K562 (cell line): Measurements from ENCODE around the gene PCDHGA5. TPM values are rescaled to one million over a fixed set of nuclear protein-coding genes. Genes with fewer than 3 reads are reported as not detected.

ENCODE experiments used
- ATAC-seq: fragments of 200-7000 bp; cut with Tn5 transposase; 3 replicates; pipeline ENCODE4 v1.9.1; 2020; ENCODE audit warnings: moderate library complexity
- BruUV-seq: library from RNA; stranded (reverse); fragments of 400-500 nt; replicated peaks from 2 replicates; lab custom pipeline; 2021; lab: Mats Ljungman, UMichigan
- CTCF ChIA-PET: fragments of 300-600 bp; formaldehyde crosslinking; extraction: SDS; loops from one replicate; lab custom pipeline; 2021; ENCODE audit warnings: low intra/inter-chr PET ratio; lab: Yijun Ruan, JAX
- POLR2A ChIA-PET: fragments of 300-600, 350-650 bp; sonication (Branson Sonifier 250); formaldehyde crosslinking; extraction: SDS; loops from one replicate; lab custom pipeline; 2021; ENCODE audit warnings: antibody characterized with exemption, inconsistent platforms; lab: Yijun Ruan, JAX
- DNase-seq, 4 experiments: peaks; one replicate each; pipeline versions ENCODE4 v3.0.0 to v3.0.0-alpha.2; 2011 to 2018; ENCODE audit warnings: low spot score in 3 of 4, mixed read lengths in 3 of 4; ENCODE audit errors: extremely low read depth in 1 of 4
- FAIRE-seq: peaks from 2 replicates; lab custom pipeline; 2011; peaks lifted over from hg19 to GRCh38; lab: Jason Lieb, UNC
- H2AFZ ChIP-seq: 2 replicates; pipeline ENCODE4 v1.6.0; 2011; ENCODE audit warnings: low read depth, low read length, control low read depth, inconsistent platforms
- H3K27ac ChIP-seq: fragments of 200-600 bp; 3 replicates; pipeline ENCODE4 v1.8.0; 2011; ENCODE audit warnings: low read depth, mild to moderate bottlenecking, control low read depth, inconsistent platforms, low read length, moderate library complexity, mixed read lengths; ENCODE audit errors: extremely low read depth
- H3K27me3 ChIP-seq, 2 experiments: fragments of 300-600 bp in 1 of 2; 2 replicates in 1 of 2; 3 replicates in 1 of 2; pipeline versions ENCODE4 v1.6.0 to v1.8.0; 2011; ENCODE audit warnings: inconsistent platforms in 2 of 2, low read length in 2 of 2, mild to moderate bottlenecking in 1 of 2, mixed read lengths in 1 of 2, moderate library complexity in 1 of 2; ENCODE audit not compliant: control insufficient read depth in 2 of 2, insufficient read depth in 2 of 2
- H3K36me3 ChIP-seq: fragments of 300-600 bp; 3 replicates; pipeline ENCODE4 v1.8.0; 2011; ENCODE audit warnings: mild to moderate bottlenecking, low read length, inconsistent platforms; ENCODE audit not compliant: control insufficient read depth, insufficient read depth
- H3K4me1 ChIP-seq, 2 experiments: fragments of 200-600 bp in 1 of 2; replicated peaks in 1 of 2; 2 replicates in 1 of 2; 3 replicates in 1 of 2; pipeline versions ENCODE4 v1.5.1 to v1.8.0; 2011; ENCODE audit warnings: inconsistent platforms in 2 of 2, low read length in 2 of 2, mild to moderate bottlenecking in 1 of 2, mixed read lengths in 1 of 2, moderate library complexity in 1 of 2; ENCODE audit not compliant: control insufficient read depth in 2 of 2, insufficient read depth in 2 of 2
- H3K4me2 ChIP-seq: 2 replicates; pipeline ENCODE4 v1.6.1; 2011; ENCODE audit warnings: low read length, control low read depth, inconsistent platforms, mixed read lengths; ENCODE audit not compliant: insufficient read depth
- H3K4me3 ChIP-seq: fragments of 200-600 bp; sonication (generic), shearing (Covaris generic); 2 replicates; pipeline ENCODE4 v1.5.1; 2016; ENCODE audit warnings: control low read depth, inconsistent platforms
- H3K79me2 ChIP-seq: fragments of 200-600 bp; 3 replicates; pipeline ENCODE4 v1.8.0; 2011; ENCODE audit warnings: low read length, inconsistent platforms; ENCODE audit not compliant: control insufficient read depth, insufficient read depth
- H3K9ac ChIP-seq, 2 experiments: 2 replicates each; pipeline versions ENCODE4 v1.6.0 to v1.6.1; 2011; ENCODE audit warnings: low read depth in 2 of 2, low read length in 2 of 2, control low read depth in 1 of 2, inconsistent platforms in 1 of 2, mild to moderate bottlenecking in 1 of 2, mixed read lengths in 1 of 2; ENCODE audit not compliant: insufficient read depth in 1 of 2
- H3K9me1 ChIP-seq: one replicate; pipeline ENCODE4 v1.6.0; 2011; ENCODE audit warnings: inconsistent platforms, mild to moderate bottlenecking, low read length, moderate library complexity; ENCODE audit not compliant: control insufficient read depth, insufficient read depth
- H3K9me3 ChIP-seq: replicated peaks from 2 replicates; pipeline ENCODE4 v1.5.1; 2011; ENCODE audit warnings: low read depth, low read length, inconsistent platforms; ENCODE audit not compliant: control insufficient read depth, insufficient read depth
- H4K20me1 ChIP-seq: replicated peaks from 2 replicates; pipeline ENCODE4 v1.6.1; 2011; ENCODE audit warnings: low read length, inconsistent platforms, mixed read lengths; ENCODE audit not compliant: control insufficient read depth, insufficient read depth
- KAT8 ChIP-seq: fragments of 450-650 bp; IDR thresholded peaks from 2 replicates; pipeline ENCODE4 v1.6.1; 2016; ENCODE audit warnings: low read depth, mild to moderate bottlenecking
- NRF1 ChIP-seq, 2 experiments: fragments of 450-650 bp; IDR thresholded peaks in 1 of 2; conservative IDR thresholded peaks in 1 of 2; 2 replicates each; pipeline ENCODE4 v1.6.1; 2014; ENCODE audit warnings: mild to moderate bottlenecking in 2 of 2
- WGBS: fragments of 100-300 bp; shearing (Covaris generic); methylation state at CpG from one replicate; pipeline ENCODE4 v1.1.6; 2016; ENCODE audit warnings: low coverage, mixed read lengths; ENCODE audit not compliant: insufficient coverage; ENCODE audit errors: missing lambda C conversion rate; 5-methylcytosine and 5-hydroxymethylcytosine counted together
- in situ Hi-C: fragments of 300-500 bp; cut with MboI; formaldehyde crosslinking; loops from 4 replicates; pipeline ENCODE4 v1.15.0; 2018; ENCODE audit warnings: inconsistent platforms, mixed read lengths
- intact Hi-C: fragments of 100-400 bp; cut with micrococcal nuclease; formaldehyde crosslinking; loops from 2 replicates; pipeline ENCODE4 v1.14.2; 2022
- polyA plus RNA-seq, 8 experiments: library from polyadenylated mRNA; depleted of rRNA in 4 of 8; stranded (reverse) in 5 of 8; unstranded in 3 of 8; fragments of >200 nt; fragmentation: Nextera tagmentation in 2 of 8; fragmentation: Illumina TruSeq in 1 of 8; extraction: Ambion mirVana in 2 of 8; extraction: Trizol in 1 of 8; gene quantifications; 2 replicates each; pipeline versions ENCODE4 v1.2.1 to v1.2.3, GENCODE V29; 2011 to 2014; ENCODE audit warnings: inconsistent platforms in 1 of 8, missing spikeins in 1 of 8
- total RNA-seq, 7 experiments: library from RNA; depleted of rRNA in 6 of 7; stranded (reverse); fragments of >200 nt in 6 of 7; fragmentation: Illumina TruSeq in 2 of 7; extraction: Trizol in 2 of 7; gene quantifications; 2 replicates each; pipeline versions ENCODE4 v1.2.1 to v1.2.3, GENCODE V29; 2011 to 2021; ENCODE audit warnings: low replicate concordance in 1 of 7

PCDHGA5 gene
- total and polyA plus RNA-seq, 9 of the 15 experiments (the other 6 are each of a cell fraction or from before 2014, with no cell fraction given), result 0.01 to 0.18 (median 0.12) TPM; not detected in 1

GRCh38 chr5:141371572-141372475 is 7.9 kb downstream of the PCDHGA5 start:
- no peak overlapping the region for H3K9ac ChIP-seq
- peaks cover 0 to 7% of the 10 kb centered on the region in 2 experiments; a peak in 1 of 5 replicates for H3K4me1 ChIP-seq
- in situ Hi-C loops, result no loop called here
- H3K27ac ChIP-seq, result no peak overlapping the region
- peaks cover 4 to 38% of the 10 kb centered on the region in 2 experiments for H3K27me3 ChIP-seq
- no TSS peak for BruUV-seq
- no peaks in the 10 kb centered on the region for H3K9me3 ChIP-seq
- H3K9me1 ChIP-seq, result no peaks in the 10 kb centered on the region
- no peak for DNase-seq
- CTCF ChIA-PET, result no interaction called here
- H2AFZ ChIP-seq, result no peak overlapping the region
- H3K36me3 ChIP-seq, result no peaks in the 10 kb centered on the region
- H3K4me2 ChIP-seq, result no peak overlapping the region
- no peak overlapping the region for H3K4me3 ChIP-seq
- no peak for FAIRE-seq
- no peaks in the 10 kb centered on the region for H4K20me1 ChIP-seq
- TF ChIP-seq KAT8 (no peak), NRF1 (conservative IDR thresholded peaks at IDR 0.05 in 1 of 2, IDR thresholded peaks at IDR 0.05 in 1 of 2) (peak; percentile 50 to 59; a peak in 3 of 4 replicates)
- TF ChIP-seq, all 486 proteins: peak for 1
- intact Hi-C loops, result loop anchor here (5.0 kb wide), 1 partner anchor 45 kb away; no protein-coding TSS in a partner anchor
- no peak for ATAC-seq
- POLR2A ChIA-PET, result interaction anchor here (0.6 kb wide), 1 partner anchor 1331 kb away, joined by 3 read pairs; no protein-coding TSS in a partner anchor
- 28% methylated on average over 47 of the region's 69 CpGs for WGBS
- no peaks in the 10 kb centered on the region for H3K79me2 ChIP-seq
